Measurements from ENCODE around the gene HES6. TPM values are rescaled to one million over a fixed set of nuclear protein-coding genes. Genes with fewer than 3 reads are reported as not detected.

Gene HES6
- total RNA-seq: 1 to 10 TPM; 5.3 to 9.1 (median 5.6) TPM

GRCh38 chr2:238239863-238240756 is at the start of gene HES6:
TSS of gene HES6 (minus strand) at chr2:238240038. CDS start at chr2:238239905, 133 bp downstream.
- no peak for TF ChIP-seq CTCF (IDR thresholded peaks at IDR 0.05)
- ATAC-seq (ENCODE audit: low FRiP score): peak; percentile 88
- DNase-seq (ENCODE audit: low spot score): peak; percentile 52

- DNase-seq (ENCODE audit: low spot score) (no peak), ATAC-seq (ENCODE audit: low FRiP score) (no peak)
Observed at GRCh38 chr2:238289574-238289973, 49.7 kb upstream of the HES6 start.

GRCh38 chr2:238288650-238289573 is 49.1 kb upstream of the HES6 start:
- peak in 1 of 3 donors; percentile 39 for TF ChIP-seq CTCF (IDR thresholded peaks at IDR 0.05)
- ATAC-seq (ENCODE audit: low FRiP score): peak; percentile 86
- peak; percentile 99 for DNase-seq (ENCODE audit: low spot score)

More at GRCh38 chr2:238289574-238289973, 49.7 kb upstream of the HES6 start:
- TF ChIP-seq CTCF (IDR thresholded peaks at IDR 0.05): no peak

GRCh38 chr2:238287737-238288649 is 48.2 kb upstream of the HES6 start, which contains the start of gene PER2:
TSS of gene PER2 (minus strand) at chr2:238288610. CDS start at chr2:238277936, 10,674 bp downstream.
- peak; percentile 67 for ATAC-seq (ENCODE audit: low FRiP score)

GRCh38 chr2:238286987-238287736 is 47.3 kb upstream of the HES6 start:
- ATAC-seq (ENCODE audit: low FRiP score) (no peak), DNase-seq (ENCODE audit: low spot score) (no peak)
- TF ChIP-seq CTCF (IDR thresholded peaks at IDR 0.05): no peak

More at GRCh38 chr2:238287737-238288649, 48.2 kb upstream of the HES6 start, which contains the start of gene PER2:
- peak; percentile 48 for DNase-seq (ENCODE audit: low spot score)
- TF ChIP-seq CTCF (IDR thresholded peaks at IDR 0.05): no peak
